Activated T-cell treated with anti-CD3 and anti-CD28 coated beads, Interleukin-2, amount 50 U/mL, for 24 hours (primary cell): ENCODE measurements around the gene PTCD2.
"Not testable (repeated sequence)": the region's sequence is repeated elsewhere in the genome, so short reads cannot be mapped to it uniquely, and the experiment has no call there.

Experiments
- DNase-seq: peaks from one replicate; pipeline ENCODE4 v3.0.0-alpha.2; 2020
- H3K27ac Mint-ChIP-seq: 2 replicates; pipeline ENCODE4 v1.8.0; 2020; ENCODE audit warnings: mild to moderate bottlenecking, mixed read lengths
- H3K27me3 Mint-ChIP-seq: 2 replicates; pipeline ENCODE4 v1.8.0; 2020; ENCODE audit warnings: mixed read lengths
- H3K36me3 Mint-ChIP-seq: 2 replicates; pipeline ENCODE4 v1.8.0; 2020; ENCODE audit warnings: low read depth, mixed read lengths
- H3K4me1 Mint-ChIP-seq: 2 replicates; pipeline ENCODE4 v1.8.0; 2020; ENCODE audit warnings: low read depth, mixed read lengths
- H3K4me3 Mint-ChIP-seq: 2 replicates; pipeline ENCODE4 v1.8.0; 2020; ENCODE audit warnings: mild to moderate bottlenecking, moderate library complexity, mixed read lengths
- H3K9me3 Mint-ChIP-seq: 2 replicates; pipeline ENCODE4 v1.8.0; 2020; ENCODE audit warnings: mixed read lengths

PTCD2 gene

GRCh38 chr5:72393052-72393451, 72.9 kb downstream of the PTCD2 start:
- Mint-ChIP-seq H3K9me3 (no peaks in the 10 kb centered on the region), H3K27me3 (peaks cover 22% of the 10 kb centered on the region), H3K36me3 (no peaks in the 10 kb centered on the region), H3K4me1 (no peaks in the 10 kb centered on the region), H3K4me3 (no peak overlapping the region), H3K27ac (no peak overlapping the region)
- DNase-seq = no peak

GRCh38 chr5:72394688-72395087, 74.5 kb downstream of the PTCD2 start:
- no peak for DNase-seq
- Mint-ChIP-seq H3K36me3 (no peaks in the 10 kb centered on the region), H3K4me1 (no peaks in the 10 kb centered on the region), H3K27me3 (peaks cover 25% of the 10 kb centered on the region), H3K9me3 (no peaks in the 10 kb centered on the region), H3K27ac (no peak overlapping the region), H3K4me3 (no peak overlapping the region)

GRCh38 chr5:72397836-72398235, 77.7 kb downstream of the PTCD2 start:
- no peaks in the 10 kb centered on the region for H3K4me1 Mint-ChIP-seq
- no peak for DNase-seq
- H3K36me3 Mint-ChIP-seq = no peaks in the 10 kb centered on the region
- H3K27me3 Mint-ChIP-seq = peaks cover 25% of the 10 kb centered on the region
- H3K9me3 Mint-ChIP-seq = peaks cover 20% of the 10 kb centered on the region
- H3K4me3 Mint-ChIP-seq = no peak overlapping the region
- H3K27ac Mint-ChIP-seq = no peak overlapping the region

- no peaks in the 10 kb centered on the region for H3K4me1 Mint-ChIP-seq
- no peaks in the 10 kb centered on the region for H3K36me3 Mint-ChIP-seq
- H3K27ac Mint-ChIP-seq = no peak overlapping the region
- DNase-seq = no peak
- peaks cover 25% of the 10 kb centered on the region for H3K27me3 Mint-ChIP-seq
- no peak overlapping the region for H3K4me3 Mint-ChIP-seq
- H3K9me3 Mint-ChIP-seq = peaks cover 30% of the 10 kb centered on the region
Measured at GRCh38 chr5:72400950-72401349, 80.8 kb downstream of the PTCD2 start.

- H3K9me3 Mint-ChIP-seq = peaks cover 30% of the 10 kb centered on the region
- H3K4me3 Mint-ChIP-seq = no peak overlapping the region
- H3K4me1 Mint-ChIP-seq = no peaks in the 10 kb centered on the region
- peaks cover 24% of the 10 kb centered on the region for H3K27me3 Mint-ChIP-seq
- DNase-seq = no peak
- H3K27ac Mint-ChIP-seq = no peak overlapping the region
- no peaks in the 10 kb centered on the region for H3K36me3 Mint-ChIP-seq
Measured at GRCh38 chr5:72402381-72402890, 82.3 kb downstream of the PTCD2 start.

GRCh38 chr5:72402959-72403628, 82.9 kb downstream of the PTCD2 start:
- no peak for DNase-seq
- peaks cover 30% of the 10 kb centered on the region for H3K9me3 Mint-ChIP-seq
- H3K36me3 Mint-ChIP-seq = no peaks in the 10 kb centered on the region
- H3K27me3 Mint-ChIP-seq = peaks cover 21% of the 10 kb centered on the region
- H3K4me3 Mint-ChIP-seq = no peak overlapping the region
- H3K4me1 Mint-ChIP-seq = no peaks in the 10 kb centered on the region
- no peak overlapping the region for H3K27ac Mint-ChIP-seq

- not testable (repeated sequence) for H3K27ac Mint-ChIP-seq, H3K36me3 Mint-ChIP-seq, H3K4me1 Mint-ChIP-seq, H3K4me3 Mint-ChIP-seq, DNase-seq
- H3K9me3 Mint-ChIP-seq = peaks cover 30% of the 10 kb centered on the region
- peaks cover 19% of the 10 kb centered on the region for H3K27me3 Mint-ChIP-seq
Measured at GRCh38 chr5:72404771-72405170, 84.6 kb downstream of the PTCD2 start.

GRCh38 chr5:72407078-72407477, 86.9 kb downstream of the PTCD2 start:
- H3K9me3 Mint-ChIP-seq = peaks cover 13% of the 10 kb centered on the region
- H3K27ac Mint-ChIP-seq = no peak overlapping the region
- H3K36me3 Mint-ChIP-seq = no peaks in the 10 kb centered on the region
- no peak overlapping the region for H3K4me3 Mint-ChIP-seq
- no peak for DNase-seq
- peaks cover 23% of the 10 kb centered on the region for H3K27me3 Mint-ChIP-seq
- H3K4me1 Mint-ChIP-seq = no peaks in the 10 kb centered on the region

- no peaks in the 10 kb centered on the region for H3K4me1 Mint-ChIP-seq
- H3K4me3 Mint-ChIP-seq = no peak overlapping the region
- H3K27me3 Mint-ChIP-seq = peaks cover 21% of the 10 kb centered on the region
- no peak overlapping the region for H3K27ac Mint-ChIP-seq
- H3K36me3 Mint-ChIP-seq = no peaks in the 10 kb centered on the region
- peaks cover 10% of the 10 kb centered on the region for H3K9me3 Mint-ChIP-seq
- no peak for DNase-seq
Measured at GRCh38 chr5:72407541-72407940, 87.4 kb downstream of the PTCD2 start.

GRCh38 chr5:72408127-72408526, 88.0 kb downstream of the PTCD2 start:
- Mint-ChIP-seq H3K4me3 (no peak overlapping the region), H3K27me3 (peaks cover 21% of the 10 kb centered on the region)

GRCh38 chr5:72408603-72409002, 88.4 kb downstream of the PTCD2 start:
- peaks cover 21% of the 10 kb centered on the region for H3K27me3 Mint-ChIP-seq
- DNase-seq = no peak
- H3K27ac Mint-ChIP-seq = no peak overlapping the region

More at GRCh38 chr5:72408127-72408526, 88.0 kb downstream of the PTCD2 start:
- Mint-ChIP-seq H3K4me1 (no peaks in the 10 kb centered on the region), H3K9me3 (peaks cover 10% of the 10 kb centered on the region), H3K27ac (no peak overlapping the region), H3K36me3 (no peaks in the 10 kb centered on the region)
- no peak for DNase-seq

GRCh38 chr5:72410688-72411295, 90.6 kb downstream of the PTCD2 start:
- Mint-ChIP-seq H3K36me3 (no peaks in the 10 kb centered on the region), H3K4me1 (no peaks in the 10 kb centered on the region), H3K27ac (no peak overlapping the region), H3K27me3 (peaks cover 11% of the 10 kb centered on the region), H3K9me3 (no peaks in the 10 kb centered on the region), H3K4me3 (no peak overlapping the region)
- no peak for DNase-seq

More at GRCh38 chr5:72408603-72409002, 88.4 kb downstream of the PTCD2 start:
- no peak overlapping the region for H3K4me3 Mint-ChIP-seq
- H3K4me1 Mint-ChIP-seq = no peaks in the 10 kb centered on the region
- peaks cover 10% of the 10 kb centered on the region for H3K9me3 Mint-ChIP-seq
- no peaks in the 10 kb centered on the region for H3K36me3 Mint-ChIP-seq

GRCh38 chr5:72412283-72413055, 92.3 kb downstream of the PTCD2 start:
- DNase-seq = no peak
- H3K36me3 Mint-ChIP-seq = no peaks in the 10 kb centered on the region

GRCh38 chr5:72415616-72416325, 95.6 kb downstream of the PTCD2 start:
- Mint-ChIP-seq H3K27me3 (peaks cover 6% of the 10 kb centered on the region), H3K27ac (no peak overlapping the region), H3K4me1 (no peaks in the 10 kb centered on the region), H3K4me3 (no peak overlapping the region), H3K9me3 (no peaks in the 10 kb centered on the region), H3K36me3 (no peaks in the 10 kb centered on the region)
- DNase-seq = no peak

More at GRCh38 chr5:72412283-72413055, 92.3 kb downstream of the PTCD2 start:
- H3K4me3 Mint-ChIP-seq = no peak overlapping the region
- no peak overlapping the region for H3K27ac Mint-ChIP-seq
- no peaks in the 10 kb centered on the region for H3K4me1 Mint-ChIP-seq
- H3K9me3 Mint-ChIP-seq = no peaks in the 10 kb centered on the region
- H3K27me3 Mint-ChIP-seq = peaks cover 6% of the 10 kb centered on the region
